T1000 (cell line): ENCODE data around the gene CAMSAP3.
"Not testable (repeated sequence)": the region's sequence is repeated elsewhere in the genome, so short reads cannot be mapped to it uniquely, and the experiment has no call there.

Source experiments
- DNase-seq: peaks from one replicate; lab custom pipeline; 2025; ENCODE audit warnings: mixed read lengths; lab: John Stamatoyannopoulos, UW

CAMSAP3 gene

GRCh38 chr19:7595466-7596133 is at the start of gene CAMSAP3:
Gene CAMSAP3, plus strand, starts transcription at chr19:7595863. Its CDS starts 140 bp downstream, at chr19:7596003.
- no peak for DNase-seq

GRCh38 chr19:7545904-7546303 is 49.8 kb upstream of the CAMSAP3 start:
- no peak for DNase-seq

- no peak for DNase-seq
Measured at GRCh38 chr19:7547159-7547558, 48.5 kb upstream of the CAMSAP3 start.

- no peak for DNase-seq
Measured at GRCh38 chr19:7549429-7550148, 46.1 kb upstream of the CAMSAP3 start.

- DNase-seq: no peak
Measured at GRCh38 chr19:7550169-7550770, 45.4 kb upstream of the CAMSAP3 start.

- DNase-seq: no peak
Measured at GRCh38 chr19:7550987-7551761, 44.5 kb upstream of the CAMSAP3 start.

- DNase-seq: no peak
Measured at GRCh38 chr19:7552781-7553180, 42.9 kb upstream of the CAMSAP3 start.

- no peak for DNase-seq
Measured at GRCh38 chr19:7554565-7554964, 41.1 kb upstream of the CAMSAP3 start.

- no peak for DNase-seq
Measured at GRCh38 chr19:7554990-7555864, 40.4 kb upstream of the CAMSAP3 start.

GRCh38 chr19:7556696-7557315 is 38.9 kb upstream of the CAMSAP3 start:
- DNase-seq: no peak

GRCh38 chr19:7558667-7559066 is 37.0 kb upstream of the CAMSAP3 start:
- no peak for DNase-seq

GRCh38 chr19:7559102-7559501 is 36.6 kb upstream of the CAMSAP3 start:
- DNase-seq: no peak

GRCh38 chr19:7560255-7560654 is 35.4 kb upstream of the CAMSAP3 start:
- no peak for DNase-seq

- no peak for DNase-seq
Measured at GRCh38 chr19:7561325-7561724, 34.3 kb upstream of the CAMSAP3 start.

GRCh38 chr19:7562646-7563393 is 32.8 kb upstream of the CAMSAP3 start:
- no peak for DNase-seq

- DNase-seq: no peak
Measured at GRCh38 chr19:7564866-7565265, 30.8 kb upstream of the CAMSAP3 start.

GRCh38 chr19:7565332-7565731 is 30.3 kb upstream of the CAMSAP3 start:
- no peak for DNase-seq

GRCh38 chr19:7570761-7571160 is 24.9 kb upstream of the CAMSAP3 start:
- DNase-seq: no peak

GRCh38 chr19:7575434-7576040 is 20.1 kb upstream of the CAMSAP3 start:
- DNase-seq: no peak

- not testable (repeated sequence) for DNase-seq
Measured at GRCh38 chr19:7577422-7577821, 18.2 kb upstream of the CAMSAP3 start.
